GM19372 (cell line): Measurements from ENCODE around the gene PDXP.

ENCODE experiments used
- ATAC-seq: cut with Tn5 transposase; IDR thresholded peaks from one replicate; pipeline ENCODE4 v1.9.1; 2021; ENCODE audit warnings: mild to moderate bottlenecking, low read depth, moderate library complexity; ENCODE audit not compliant: unreplicated experiment

The PDXP gene

DNA sequence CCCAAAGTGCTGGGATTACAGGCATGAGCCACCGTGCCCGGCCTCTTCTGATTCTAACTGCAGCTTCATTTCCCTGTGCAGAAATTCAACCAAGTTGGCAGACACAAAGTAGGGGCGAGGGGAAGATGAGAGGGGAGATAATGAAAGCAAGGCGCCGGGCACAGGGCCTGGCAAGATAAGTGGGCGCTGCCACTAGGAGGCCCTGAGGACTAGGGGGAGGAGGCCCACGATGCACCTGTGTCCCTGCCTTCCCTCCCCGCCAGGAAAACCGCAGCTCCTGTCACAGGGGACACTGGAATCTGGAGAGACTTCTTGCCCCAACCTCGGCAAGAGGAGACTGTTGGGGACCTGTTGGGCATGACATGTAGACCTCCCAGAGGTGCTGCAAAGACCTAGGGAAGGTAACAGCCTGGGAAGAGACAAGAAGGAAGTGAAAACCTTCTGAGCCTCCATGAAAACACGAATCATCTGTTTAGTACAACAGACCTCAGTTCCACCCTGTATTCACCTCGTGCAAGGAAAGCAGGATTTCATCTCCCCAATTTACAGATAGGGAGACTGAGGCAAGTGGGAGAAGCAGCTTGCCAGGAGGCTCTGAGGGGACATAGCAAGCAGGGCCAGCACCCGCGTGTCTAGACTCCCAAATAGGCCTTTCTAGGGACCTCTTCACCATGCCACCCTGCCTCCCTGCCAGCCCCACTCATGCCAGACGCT is 13.8 kb downstream of the PDXP start:
- no peak for ATAC-seq

DNA sequence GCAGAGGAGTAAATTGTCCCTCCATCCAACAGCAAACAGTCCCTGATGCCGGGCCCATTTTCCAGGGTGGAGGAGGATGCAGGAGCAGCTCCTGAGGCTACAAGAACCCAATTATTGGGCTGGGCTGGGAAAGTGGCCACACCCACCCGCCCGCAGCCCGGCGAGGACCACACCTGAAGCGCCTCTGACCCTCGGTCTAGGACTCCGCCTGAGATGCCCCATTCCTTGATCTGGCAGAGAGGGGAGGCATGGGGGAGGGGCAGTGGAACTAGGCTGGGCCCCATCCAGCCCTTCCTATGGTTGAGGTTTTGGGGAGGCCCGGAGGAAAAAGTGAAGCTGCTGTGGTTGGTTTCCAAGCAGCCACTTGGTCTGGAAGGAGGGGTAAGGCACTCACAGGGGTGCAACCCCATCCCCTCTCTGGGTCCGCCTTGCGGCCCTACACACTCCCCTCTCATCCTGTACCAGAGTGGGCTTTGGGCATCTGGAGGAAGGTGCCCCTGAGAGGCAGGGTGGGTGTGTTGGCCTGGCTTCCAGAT is 14.5 kb downstream of the PDXP start:
- no peak for ATAC-seq

DNA sequence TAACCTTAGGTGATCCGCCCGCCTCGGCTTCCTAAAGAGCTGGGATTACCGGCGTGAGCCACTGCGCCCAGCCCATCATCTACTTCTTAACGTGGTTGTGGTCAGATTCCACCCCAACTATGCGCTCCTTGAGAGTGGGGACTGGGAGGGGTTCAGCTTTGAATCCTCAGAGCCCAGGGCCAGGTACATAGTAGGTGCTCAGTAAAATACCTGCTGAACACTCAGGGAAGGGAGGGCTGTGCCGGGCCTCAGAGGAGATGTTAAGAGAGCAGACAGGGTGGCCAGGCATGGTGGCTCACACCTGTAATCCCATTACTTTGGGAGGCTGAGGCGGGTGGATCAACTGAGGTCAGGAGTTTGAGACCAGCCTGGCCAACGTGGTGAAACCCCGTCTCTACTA is 15.7 kb downstream of the PDXP start:
- no peak for ATAC-seq

DNA sequence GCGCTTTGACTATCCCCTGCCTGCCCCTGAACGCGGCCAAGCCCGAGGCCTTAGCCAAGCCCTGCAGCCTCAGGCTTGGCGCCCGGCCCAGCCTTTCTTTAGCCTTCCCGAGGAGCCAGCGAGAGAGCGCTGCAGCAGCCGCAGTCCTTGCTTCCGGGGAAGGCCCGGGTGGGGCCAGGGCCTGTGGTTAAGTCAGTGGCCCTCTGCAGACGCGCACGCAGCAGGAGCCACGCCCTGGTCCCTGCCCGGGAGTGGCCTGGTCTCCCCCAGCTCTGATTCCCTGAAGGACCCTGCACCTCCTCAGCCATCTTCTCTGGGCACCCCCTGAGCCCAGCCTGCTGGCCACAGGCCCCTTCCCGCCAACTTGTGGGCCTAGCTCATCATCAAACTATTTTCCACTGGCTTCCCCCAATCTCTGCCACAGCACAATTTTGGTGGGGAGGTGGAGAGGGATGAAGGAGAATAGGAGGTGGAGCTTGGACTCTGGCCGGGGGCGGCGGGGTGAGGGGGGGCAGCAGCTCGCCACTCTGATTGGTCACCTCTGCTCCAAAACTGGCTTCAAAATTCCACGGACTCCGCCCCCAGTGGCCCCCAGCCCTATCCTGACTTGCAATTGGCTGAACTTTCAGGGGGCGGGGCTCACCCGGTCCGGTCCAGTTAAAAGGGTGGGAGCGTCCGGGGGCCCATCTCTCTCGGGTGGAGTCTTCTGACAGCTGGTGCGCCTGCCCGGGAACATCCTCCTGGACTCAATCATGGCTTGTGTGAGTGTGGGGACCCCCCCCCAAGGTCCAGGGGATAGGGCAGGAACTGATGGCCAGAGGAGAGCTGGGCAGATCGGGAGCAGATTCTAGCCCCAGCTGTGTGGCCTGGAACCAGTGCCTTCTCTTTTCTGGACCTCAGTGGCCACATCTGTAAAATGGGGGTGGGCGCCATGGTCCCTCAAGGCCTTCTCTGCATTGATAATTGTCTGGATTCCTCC is 16.7 kb downstream of the PDXP start, which contains the start of gene LGALS1:
Gene LGALS1 (plus strand): TSS at position 686 of the 979 bp plus-strand sequence. CDS start 67 bp downstream, at position 753.
- ATAC-seq = peak; percentile 44

DNA sequence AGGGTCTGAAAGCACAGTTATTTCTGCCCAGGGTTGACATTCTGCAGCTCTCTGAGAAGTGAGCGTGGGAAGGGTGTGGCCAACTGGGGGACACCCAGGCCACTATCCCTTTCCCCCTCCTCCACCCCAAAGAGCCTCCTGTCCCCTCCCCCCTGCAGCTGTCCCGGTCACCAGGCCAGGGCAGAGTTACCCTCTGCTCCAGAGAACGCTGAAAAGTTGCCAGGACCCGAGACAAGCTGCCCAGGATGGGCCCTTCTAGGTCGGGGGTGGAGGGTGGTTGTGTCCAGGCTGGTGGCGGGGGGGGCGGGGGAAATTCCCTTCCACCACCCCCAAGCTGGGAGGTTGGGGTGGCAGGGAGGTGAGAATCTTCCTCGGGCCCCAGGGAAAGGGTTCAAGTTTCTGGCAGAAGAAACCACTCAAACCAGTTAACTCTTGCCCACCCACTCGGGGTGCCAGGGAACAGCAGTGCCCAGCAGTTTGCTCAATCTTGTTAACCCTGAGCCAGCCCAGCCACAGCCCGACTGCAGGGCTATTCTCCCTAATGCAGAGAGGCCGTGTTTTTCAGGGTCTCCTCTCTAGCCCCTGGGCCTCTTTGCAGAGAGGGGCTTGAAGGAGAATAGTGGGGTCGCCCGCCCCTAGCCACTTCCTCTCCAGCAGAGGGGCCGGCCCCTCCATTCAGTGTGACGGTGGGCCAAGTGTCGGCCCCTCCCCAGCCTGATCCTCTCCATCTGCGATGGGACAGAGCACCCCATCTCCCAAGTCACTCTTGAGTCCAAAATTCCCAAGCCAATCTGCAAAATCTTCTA is 17.6 kb downstream of the PDXP start:
- no peak for ATAC-seq

DNA sequence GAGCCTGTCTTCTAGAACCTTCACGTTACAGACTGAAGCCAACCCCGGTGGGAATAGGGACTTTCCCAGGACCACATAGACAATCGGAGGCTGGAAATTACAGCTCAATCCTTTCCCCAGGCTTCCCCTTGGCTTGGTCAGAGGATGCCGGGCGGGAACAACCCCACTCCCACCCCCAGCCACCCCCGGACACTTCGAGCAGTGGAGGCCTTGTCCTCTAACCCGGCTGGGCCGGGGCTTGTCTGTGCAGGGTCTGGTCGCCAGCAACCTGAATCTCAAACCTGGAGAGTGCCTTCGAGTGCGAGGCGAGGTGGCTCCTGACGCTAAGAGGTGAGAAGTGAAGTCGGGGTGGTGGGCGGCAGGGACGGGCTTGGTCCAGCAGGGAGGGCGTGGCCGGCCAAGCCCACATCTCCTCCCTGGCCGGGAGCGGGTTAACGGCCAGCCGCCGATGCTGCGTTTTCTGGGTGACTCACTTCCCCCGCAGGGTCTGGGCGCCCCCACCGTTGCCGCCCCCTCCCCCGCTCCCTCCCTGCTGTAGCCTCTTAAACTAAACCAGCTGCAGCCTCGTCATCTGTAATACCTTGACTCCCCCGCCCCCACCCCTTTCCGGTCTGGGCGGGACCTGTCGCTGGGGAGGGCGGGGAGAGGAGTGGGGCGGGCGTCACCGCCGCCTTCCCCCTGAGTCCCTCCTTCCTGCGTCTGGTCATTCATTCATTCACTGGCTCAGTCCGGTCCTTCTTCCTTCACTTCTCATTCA is 18.4 kb downstream of the PDXP start:
- peak; percentile 51 for ATAC-seq

DNA sequence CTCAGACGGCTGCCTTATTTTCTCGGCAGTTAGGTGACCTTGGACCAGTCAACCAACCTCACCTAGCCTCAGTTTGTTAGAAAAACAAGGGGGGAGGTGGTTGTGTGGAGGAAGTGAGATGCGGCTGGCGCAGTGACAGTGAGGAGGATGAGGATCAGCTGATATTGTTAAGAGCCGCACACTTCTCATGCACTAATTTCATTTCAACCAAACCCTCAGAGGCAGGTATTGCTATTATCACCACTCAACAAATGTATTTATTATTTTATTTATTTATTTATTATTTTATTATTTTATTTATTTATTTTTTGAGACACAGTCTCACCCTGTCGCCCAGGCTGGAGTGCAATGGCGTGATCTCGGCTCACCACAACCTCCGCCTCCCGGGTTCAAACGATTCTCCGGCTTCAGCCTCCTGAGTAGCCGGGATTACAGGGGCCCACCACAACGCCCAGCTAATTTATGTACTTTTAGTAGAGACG is 19.0 kb downstream of the PDXP start:
- ATAC-seq = peak; percentile 18

DNA sequence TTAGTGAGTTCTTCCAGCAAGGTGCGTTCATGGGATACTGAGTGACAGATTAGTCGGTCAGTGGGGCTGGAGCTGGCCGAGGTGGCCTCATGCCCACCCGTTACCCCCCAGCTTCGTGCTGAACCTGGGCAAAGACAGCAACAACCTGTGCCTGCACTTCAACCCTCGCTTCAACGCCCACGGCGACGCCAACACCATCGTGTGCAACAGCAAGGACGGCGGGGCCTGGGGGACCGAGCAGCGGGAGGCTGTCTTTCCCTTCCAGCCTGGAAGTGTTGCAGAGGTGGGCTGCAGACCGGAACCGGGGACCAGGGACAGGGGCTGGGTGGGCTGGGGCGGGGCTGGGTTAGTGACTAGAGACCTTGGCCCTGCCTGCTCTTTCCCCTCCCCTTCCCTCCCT is 19.8 kb downstream of the PDXP start:
- ATAC-seq = no peak

DNA sequence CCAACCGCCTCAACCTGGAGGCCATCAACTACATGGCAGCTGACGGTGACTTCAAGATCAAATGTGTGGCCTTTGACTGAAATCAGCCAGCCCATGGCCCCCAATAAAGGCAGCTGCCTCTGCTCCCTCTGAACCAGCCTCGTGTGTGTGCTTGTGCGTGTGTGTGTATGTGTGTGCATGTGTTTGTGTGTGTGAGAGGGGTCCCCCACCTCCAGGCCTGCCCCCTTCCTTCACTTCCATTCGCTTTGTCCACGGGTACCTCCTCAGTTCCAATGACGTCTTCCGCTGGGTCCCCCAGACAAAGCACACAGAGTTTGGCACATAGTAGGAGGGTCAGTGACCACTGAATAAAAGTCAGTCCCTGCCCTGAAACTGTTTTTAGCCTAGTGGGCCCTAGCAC is 21.1 kb downstream of the PDXP start:
- ATAC-seq = no peak

DNA sequence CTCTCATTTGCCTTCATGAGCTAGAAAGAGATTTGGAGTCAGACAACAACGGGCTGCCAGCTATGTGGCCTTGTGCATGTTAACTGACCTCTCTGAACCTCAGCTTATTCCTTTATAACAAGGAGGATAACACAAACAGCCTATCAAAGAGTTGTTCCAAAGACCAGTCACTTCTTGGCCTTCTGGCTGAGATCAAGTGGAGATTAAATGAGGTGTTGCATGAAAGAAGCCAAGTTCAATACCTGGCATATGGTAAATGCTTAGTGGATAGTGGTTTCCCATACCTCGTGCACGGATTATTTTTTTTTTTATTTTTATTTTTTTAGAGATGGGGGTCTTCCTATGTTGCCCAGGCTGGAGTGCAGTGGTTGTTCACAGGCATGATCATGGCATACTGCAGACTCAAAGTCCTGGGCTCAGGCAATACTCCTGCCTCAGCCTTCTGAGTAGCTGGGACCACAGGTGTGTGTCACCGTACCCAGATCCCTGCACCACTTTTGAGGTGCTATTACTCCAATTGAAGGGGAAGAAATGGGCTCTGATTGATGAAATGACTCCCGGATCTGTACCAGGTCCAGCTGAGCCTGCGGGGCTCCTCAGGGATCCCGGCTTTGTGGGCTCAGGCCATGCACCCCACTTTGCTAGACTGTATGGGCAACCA is 21.8 kb downstream of the PDXP start:
- ATAC-seq = no peak

DNA sequence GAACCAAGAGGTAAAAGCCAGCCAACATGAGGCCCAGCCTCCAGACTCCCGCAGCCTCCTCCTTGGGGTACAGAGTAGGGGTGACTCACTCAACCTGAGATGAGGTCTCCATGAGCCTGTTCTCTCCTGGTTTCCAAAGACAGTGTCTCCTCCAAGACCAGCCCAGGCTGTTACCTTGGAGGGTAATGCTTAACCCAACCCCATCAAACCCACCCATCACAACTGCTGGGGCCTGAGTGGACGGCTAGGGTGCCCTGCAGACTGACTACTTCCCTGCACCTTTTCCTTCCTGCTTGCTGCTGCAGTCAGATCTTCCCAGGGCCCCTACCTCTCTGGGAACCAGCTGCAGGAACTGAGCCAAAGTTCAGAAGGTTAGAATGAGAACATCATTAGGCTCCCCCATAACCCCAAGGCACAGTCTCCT is 22.5 kb downstream of the PDXP start:
- ATAC-seq = no peak

DNA sequence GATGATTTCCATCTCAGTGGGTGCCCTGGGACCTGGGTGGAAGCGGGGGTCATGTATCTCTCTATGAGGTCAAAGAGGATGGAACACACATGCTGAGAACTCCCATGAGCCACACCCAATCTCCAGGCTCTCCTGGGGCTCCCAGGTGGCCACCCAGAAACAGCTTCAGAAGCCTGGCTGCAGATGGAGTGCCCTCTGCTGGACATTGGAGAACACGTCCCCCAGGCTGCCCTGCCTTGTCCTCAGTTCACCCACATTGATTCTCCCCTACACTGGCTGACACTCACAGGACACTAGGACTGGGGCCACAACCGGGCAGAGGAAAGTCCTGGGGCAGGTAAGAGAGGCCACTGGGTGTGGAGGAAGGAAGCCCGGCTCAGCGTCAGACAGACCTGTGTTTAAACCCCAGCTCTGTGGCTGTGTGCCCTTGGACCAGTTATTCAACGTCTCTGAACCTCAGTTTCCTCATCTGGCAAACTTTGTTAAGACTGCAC is 23.1 kb downstream of the PDXP start:
- ATAC-seq = no peak

DNA sequence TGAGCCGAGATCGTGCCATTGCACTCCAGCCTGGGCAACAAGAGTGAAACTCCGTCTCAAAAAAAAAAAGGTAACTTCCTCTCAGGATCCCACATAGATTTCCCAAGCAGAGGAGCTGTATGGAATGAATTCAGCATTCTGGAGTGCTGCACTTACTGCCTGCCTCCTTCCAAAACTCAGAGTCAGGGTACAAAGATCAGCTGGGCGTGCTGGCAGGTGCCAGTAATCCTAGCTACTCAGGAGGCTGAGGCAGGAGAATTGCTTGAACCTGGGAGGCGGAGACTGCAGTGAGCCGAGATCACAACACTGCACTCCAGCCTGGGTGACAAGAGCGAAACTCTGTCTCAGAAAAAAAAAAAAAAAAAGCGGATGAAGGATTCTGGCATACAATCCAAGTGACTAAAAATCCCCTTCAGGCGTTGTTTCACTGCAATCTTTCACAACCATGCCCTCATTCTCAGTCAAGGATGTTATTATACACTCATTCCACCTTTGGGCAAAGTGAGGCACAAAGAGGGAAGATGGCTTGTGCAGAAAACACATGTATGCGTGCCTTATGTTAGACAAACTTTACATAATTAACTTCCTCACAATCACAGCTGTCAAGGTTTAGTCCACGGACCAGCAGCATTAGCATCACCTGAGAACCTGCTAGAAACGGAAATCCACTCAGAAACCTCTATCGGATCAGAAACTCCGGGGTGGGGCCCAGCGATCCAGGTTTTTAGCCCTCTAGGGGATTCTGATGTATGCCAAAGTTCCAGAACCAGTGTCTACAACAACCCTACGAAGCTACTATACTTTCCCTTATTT is 26.5 kb downstream of the PDXP start:
- ATAC-seq = no peak

DNA sequence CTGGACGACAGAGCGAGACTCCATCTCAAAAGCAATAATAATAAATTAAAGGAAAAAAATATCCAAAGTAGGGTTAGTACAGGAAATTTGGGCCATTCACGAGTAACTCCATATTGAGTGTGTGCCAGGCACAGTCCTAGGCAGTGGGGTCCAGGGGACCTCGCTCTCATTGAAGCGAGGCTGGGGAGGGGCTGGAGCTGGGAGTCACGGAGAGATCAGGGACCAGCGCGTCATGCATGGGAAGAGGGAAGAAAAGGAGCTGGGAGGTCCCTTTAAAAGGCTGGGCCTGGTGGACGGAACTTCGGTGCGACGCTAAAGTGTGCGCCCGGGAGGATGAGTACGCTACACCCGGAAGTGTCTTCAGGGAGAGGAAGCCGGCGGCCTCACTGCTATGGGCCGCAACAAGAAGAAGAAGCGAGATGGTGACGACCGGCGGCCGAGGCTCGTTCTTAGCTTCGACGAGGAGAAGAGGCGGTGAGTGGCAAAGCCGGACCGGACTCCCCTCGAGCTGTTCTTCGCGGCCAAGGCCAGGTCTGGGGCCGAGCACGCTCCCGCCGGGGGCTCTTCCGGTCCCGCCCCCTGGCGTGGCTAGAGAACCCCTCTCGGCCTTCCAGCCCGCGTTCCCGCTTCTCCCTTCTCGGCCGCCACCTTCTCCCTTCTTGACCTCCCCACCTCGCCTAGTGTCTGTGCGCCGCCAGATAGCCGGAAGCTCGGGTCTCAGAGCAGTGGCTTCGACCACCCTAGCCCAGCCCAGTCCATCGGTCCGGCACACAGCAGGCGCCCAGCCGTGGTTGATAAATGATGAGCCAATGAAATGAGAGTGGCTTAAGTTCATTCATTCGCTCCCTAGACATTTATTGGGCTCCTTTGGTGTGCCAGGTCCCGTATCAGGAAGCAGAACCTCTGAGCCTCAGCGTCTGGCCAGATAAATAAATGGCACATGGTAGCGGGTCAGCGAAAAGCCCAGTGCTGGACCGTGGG is 27.8 kb downstream of the PDXP start, which contains the start of gene NOL12:
Gene NOL12 (plus strand): TSS at position 342 of the 981 bp plus-strand sequence. CDS start 50 bp downstream, at position 392.
- peak; percentile 79 for ATAC-seq

DNA sequence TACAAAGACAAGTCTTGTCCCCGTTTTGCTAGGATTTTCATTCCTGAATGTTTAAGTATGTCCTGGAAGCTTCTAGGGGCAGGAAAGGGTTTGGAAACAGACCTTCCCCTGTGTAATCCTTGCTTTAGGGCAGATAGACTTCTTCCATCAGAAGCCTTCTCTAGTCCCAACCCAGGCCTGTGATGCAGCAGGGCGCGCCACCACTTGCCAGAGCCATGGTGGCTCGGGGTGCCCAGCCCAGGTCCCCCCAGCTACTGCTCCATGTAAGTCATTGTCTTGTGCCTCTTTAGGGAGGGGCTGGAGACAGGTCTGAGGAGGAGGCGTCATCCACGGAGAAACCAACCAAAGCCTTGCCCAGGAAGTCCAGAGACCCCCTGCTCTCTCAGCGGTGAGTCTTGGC is 31.9 kb downstream of the PDXP start:
- ATAC-seq = no peak

DNA sequence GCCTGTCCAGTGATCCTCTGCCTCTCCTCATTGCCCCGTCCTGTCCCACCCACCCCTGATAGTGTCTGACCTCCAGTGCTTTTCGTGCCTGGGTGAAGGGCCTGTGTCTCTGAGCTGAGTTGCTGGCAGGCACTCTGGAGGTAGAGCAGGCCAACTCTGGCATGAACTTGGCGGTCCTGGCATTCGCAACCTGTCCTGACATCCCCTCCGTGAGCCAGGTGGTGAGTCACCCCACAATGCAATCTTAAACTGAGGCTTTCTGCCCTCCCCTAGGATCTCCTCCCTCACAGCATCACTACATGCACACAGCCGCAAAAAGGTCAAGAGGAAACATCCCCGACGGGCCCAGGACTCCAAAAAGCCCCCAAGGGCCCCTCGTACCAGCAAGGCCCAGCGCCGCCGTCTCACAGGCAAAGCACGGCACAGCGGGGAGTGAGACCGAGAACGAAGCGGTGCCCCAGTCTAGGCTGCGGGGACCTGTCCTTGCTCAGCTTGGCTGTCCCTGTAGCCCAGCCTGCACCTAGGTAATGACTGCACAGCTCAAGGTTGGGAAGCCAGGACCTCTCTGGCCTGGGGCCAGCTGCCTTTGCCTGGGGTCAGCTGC is 32.5 kb downstream of the PDXP start:
- ATAC-seq = no peak
